Neural cell (in vitro differentiated cells): ENCODE results near the gene MACROD1. TPM values are rescaled to one million over a fixed set of nuclear protein-coding genes. Genes with fewer than 3 reads are reported as not detected.

Experiments used
- H2AFZ ChIP-seq: fragments of 200-600, 300-800 bp; sonication (generic), shearing (Covaris generic); 2 replicates; pipeline ENCODE4 v1.6.0; 2014; ENCODE audit warnings: low read depth, mild to moderate bottlenecking, antibody characterized with exemption, low read length, moderate library complexity
- H3F3A ChIP-seq: fragments of 200-600 bp; shearing (Covaris generic); 2 replicates; pipeline ENCODE4 v1.6.1; 2016; ENCODE audit warnings: mild to moderate bottlenecking, moderate library complexity, mixed read lengths, antibody characterized with exemption, low read length; ENCODE audit not compliant: insufficient read depth, poor library complexity, severe bottlenecking
- H3K27ac ChIP-seq: fragments of 200-600, 300-800 bp; sonication (generic), shearing (Covaris generic); 2 replicates; pipeline ENCODE4 v1.5.1; 2014; ENCODE audit warnings: mild to moderate bottlenecking, low read length, moderate library complexity
- H3K27me3 ChIP-seq: fragments of 300-800, 200-600 bp; sonication (generic), shearing (Covaris generic); 2 replicates; pipeline ENCODE4 v1.6.0; 2014; ENCODE audit warnings: mild to moderate bottlenecking, low read depth, low read length, moderate library complexity; ENCODE audit not compliant: insufficient read depth
- H3K36me3 ChIP-seq: fragments of 300-800, 200-600 bp; sonication (generic), shearing (Covaris generic); 2 replicates; pipeline ENCODE4 v1.5.1; 2014; ENCODE audit warnings: mild to moderate bottlenecking, antibody characterized with exemption, low read length, moderate library complexity; ENCODE audit not compliant: insufficient read depth
- H3K4me2 ChIP-seq: fragments of 300-800, 200-600 bp; sonication (generic), shearing (Covaris generic); 2 replicates; pipeline ENCODE4 v1.6.0; 2014; ENCODE audit warnings: mild to moderate bottlenecking, low read length
- H3K4me3 ChIP-seq: fragments of 300-800, 200-600 bp; sonication (generic), shearing (Covaris generic); 2 replicates; pipeline ENCODE4 v1.5.1; 2014; ENCODE audit warnings: mild to moderate bottlenecking, low read length, moderate library complexity
- H3K79me2 ChIP-seq: fragments of 200-600 bp; shearing (Covaris generic); replicated peaks from 2 replicates; pipeline ENCODE4 v1.6.0; 2014; ENCODE audit warnings: mild to moderate bottlenecking, low read length, moderate library complexity; ENCODE audit not compliant: insufficient read depth
- H3K9ac ChIP-seq: fragments of 300-800, 200-600 bp; sonication (generic), shearing (Covaris generic); 2 replicates; pipeline ENCODE4 v1.6.1; 2016; ENCODE audit warnings: mild to moderate bottlenecking, low read length, mixed read lengths
- H3K9me2 ChIP-seq: fragments of 200-600 bp; shearing (Covaris generic); 2 replicates; pipeline ENCODE4 v1.6.1; 2016; ENCODE audit warnings: mild to moderate bottlenecking, low read length, mixed read lengths; ENCODE audit not compliant: insufficient read depth
- H3K9me3 ChIP-seq: fragments of 200-600, 300-800 bp; sonication (generic), shearing (Covaris generic); 2 replicates; pipeline ENCODE4 v1.6.1; 2016; ENCODE audit warnings: mild to moderate bottlenecking, mixed run types, low read length, moderate library complexity, mixed read lengths
- H4K20me1 ChIP-seq: fragments of 200-600 bp; shearing (Covaris generic); 2 replicates; pipeline ENCODE4 v1.6.1; 2016; ENCODE audit warnings: mild to moderate bottlenecking, mixed run types; ENCODE audit not compliant: insufficient read depth
- EP300 ChIP-seq: fragments of 450-650 bp; conservative IDR thresholded peaks from 2 replicates; pipeline ENCODE4 v1.6.1; 2014; ENCODE audit warnings: antibody characterized with exemption, mild to moderate bottlenecking, moderate library complexity; ENCODE audit not compliant: poor library complexity, severe bottlenecking
- EZH2 ChIP-seq: fragments of 200-600, 300-800 bp; shearing (Covaris generic), sonication (generic); IDR thresholded peaks from 2 replicates; pipeline ENCODE4 v1.6.1; 2014; ENCODE audit warnings: antibody characterized with exemption, low read length, borderline replicate concordance, mild to moderate bottlenecking; ENCODE audit not compliant: insufficient read depth, poor library complexity, severe bottlenecking
- MXI1 ChIP-seq: fragments of 450-650 bp; conservative IDR thresholded peaks from 2 replicates; pipeline ENCODE4 v1.6.1; 2014; ENCODE audit warnings: antibody characterized with exemption, mild to moderate bottlenecking; ENCODE audit not compliant: poor library complexity, severe bottlenecking
- POLR2AphosphoS5 ChIP-seq: IDR thresholded peaks from 2 replicates; pipeline ENCODE4 v1.6.1; 2012
- RAD21 ChIP-seq: fragments of 450-650 bp; conservative IDR thresholded peaks from 2 replicates; pipeline ENCODE4 v1.6.1; 2014; ENCODE audit warnings: antibody characterized with exemption, mild to moderate bottlenecking, moderate library complexity
- SMC3 ChIP-seq: fragments of 450-650 bp; conservative IDR thresholded peaks from 2 replicates; pipeline ENCODE4 v1.6.1; 2014; ENCODE audit warnings: antibody characterized with exemption, mild to moderate bottlenecking, moderate library complexity; ENCODE audit not compliant: poor library complexity
- TAF1 ChIP-seq: IDR thresholded peaks from 2 replicates; pipeline ENCODE4 v1.6.1; 2012; ENCODE audit warnings: low read depth
- polyA plus RNA-seq: library from polyadenylated mRNA; depleted of rRNA; stranded (reverse); fragments of >200 nt; gene quantifications from 2 replicates; pipeline ENCODE4 v1.2.3, GENCODE V29; 2014
- TF ChIP-seq, protein P1 (sequence below): IDR thresholded peaks from 2 replicates; pipeline ENCODE4 v1.6.1; 2012; ENCODE audit warnings: borderline replicate concordance
- TF ChIP-seq, protein P2 (sequence below): fragments of 450-650 bp; IDR thresholded peaks from 2 replicates; pipeline ENCODE4 v1.5.1; 2014; ENCODE audit warnings: antibody characterized with exemption, mild to moderate bottlenecking, moderate library complexity; ENCODE audit not compliant: poor library complexity, severe bottlenecking

Gene MACROD1
- polyA plus RNA-seq, 1 donor from 2014 or later = 30.8 TPM

DNA sequence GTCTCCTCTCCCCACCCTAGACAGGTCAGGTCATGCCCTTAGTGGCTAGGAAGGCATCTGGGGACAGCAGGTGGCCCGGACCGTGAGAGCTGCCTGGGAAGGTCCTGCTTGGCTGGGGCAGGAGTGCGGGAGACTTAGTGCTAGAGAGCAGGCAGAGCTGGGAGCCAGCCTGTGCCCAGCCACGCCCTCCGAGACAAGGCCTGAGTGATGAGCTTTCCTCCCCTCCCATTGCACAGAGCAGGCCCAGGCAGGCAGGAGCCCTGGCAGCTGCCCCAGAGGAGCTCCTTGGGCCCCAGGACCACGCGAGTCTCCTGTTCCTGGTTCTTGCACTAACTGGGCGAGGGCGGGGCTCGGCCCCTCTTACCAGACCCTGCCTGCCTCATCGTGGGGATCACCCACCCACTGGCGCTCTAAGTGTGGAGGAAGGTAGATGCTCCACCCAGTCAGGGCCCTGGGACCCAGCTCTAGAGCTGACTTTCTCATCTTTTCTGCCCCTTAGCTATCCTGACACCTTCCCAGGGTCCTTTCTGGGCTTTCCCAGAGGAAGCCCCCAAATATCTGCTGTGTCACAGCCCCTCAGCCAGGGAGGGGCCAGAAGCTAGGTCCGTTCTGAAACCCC lies 44.9 kb downstream of the MACROD1 start:
- Histone ChIP-seq H4K20me1 (no peaks in the 10 kb centered on the region), H2AFZ (no peak overlapping the region), H3K27ac (no peak overlapping the region), H3F3A (no peaks in the 10 kb centered on the region), H3K9me3 (no peaks in the 10 kb centered on the region), H3K9ac (peak overlapping the region; percentile 25), H3K36me3 (no peaks in the 10 kb centered on the region), H3K79me2 (no peaks in the 10 kb centered on the region), H3K27me3 (no peaks in the 10 kb centered on the region), H3K4me3 (no peak overlapping the region), H3K9me2 (no peaks in the 10 kb centered on the region), H3K4me2 (no peak overlapping the region)
- no peak for TF ChIP-seq SMC3
- no peak for TF ChIP-seq POLR2AphosphoS5
- TF ChIP-seq MXI1 = no peak
- TF ChIP-seq TAF1 = no peak
- no peak for TF ChIP-seq EZH2
- TF ChIP-seq, protein P1, sequence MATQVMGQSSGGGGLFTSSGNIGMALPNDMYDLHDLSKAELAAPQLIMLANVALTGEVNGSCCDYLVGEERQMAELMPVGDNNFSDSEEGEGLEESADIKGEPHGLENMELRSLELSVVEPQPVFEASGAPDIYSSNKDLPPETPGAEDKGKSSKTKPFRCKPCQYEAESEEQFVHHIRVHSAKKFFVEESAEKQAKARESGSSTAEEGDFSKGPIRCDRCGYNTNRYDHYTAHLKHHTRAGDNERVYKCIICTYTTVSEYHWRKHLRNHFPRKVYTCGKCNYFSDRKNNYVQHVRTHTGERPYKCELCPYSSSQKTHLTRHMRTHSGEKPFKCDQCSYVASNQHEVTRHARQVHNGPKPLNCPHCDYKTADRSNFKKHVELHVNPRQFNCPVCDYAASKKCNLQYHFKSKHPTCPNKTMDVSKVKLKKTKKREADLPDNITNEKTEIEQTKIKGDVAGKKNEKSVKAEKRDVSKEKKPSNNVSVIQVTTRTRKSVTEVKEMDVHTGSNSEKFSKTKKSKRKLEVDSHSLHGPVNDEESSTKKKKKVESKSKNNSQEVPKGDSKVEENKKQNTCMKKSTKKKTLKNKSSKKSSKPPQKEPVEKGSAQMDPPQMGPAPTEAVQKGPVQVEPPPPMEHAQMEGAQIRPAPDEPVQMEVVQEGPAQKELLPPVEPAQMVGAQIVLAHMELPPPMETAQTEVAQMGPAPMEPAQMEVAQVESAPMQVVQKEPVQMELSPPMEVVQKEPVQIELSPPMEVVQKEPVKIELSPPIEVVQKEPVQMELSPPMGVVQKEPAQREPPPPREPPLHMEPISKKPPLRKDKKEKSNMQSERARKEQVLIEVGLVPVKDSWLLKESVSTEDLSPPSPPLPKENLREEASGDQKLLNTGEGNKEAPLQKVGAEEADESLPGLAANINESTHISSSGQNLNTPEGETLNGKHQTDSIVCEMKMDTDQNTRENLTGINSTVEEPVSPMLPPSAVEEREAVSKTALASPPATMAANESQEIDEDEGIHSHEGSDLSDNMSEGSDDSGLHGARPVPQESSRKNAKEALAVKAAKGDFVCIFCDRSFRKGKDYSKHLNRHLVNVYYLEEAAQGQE = no peak
- TF ChIP-seq EP300 = no peak
- no peak for TF ChIP-seq RAD21
- TF ChIP-seq, protein P2, sequence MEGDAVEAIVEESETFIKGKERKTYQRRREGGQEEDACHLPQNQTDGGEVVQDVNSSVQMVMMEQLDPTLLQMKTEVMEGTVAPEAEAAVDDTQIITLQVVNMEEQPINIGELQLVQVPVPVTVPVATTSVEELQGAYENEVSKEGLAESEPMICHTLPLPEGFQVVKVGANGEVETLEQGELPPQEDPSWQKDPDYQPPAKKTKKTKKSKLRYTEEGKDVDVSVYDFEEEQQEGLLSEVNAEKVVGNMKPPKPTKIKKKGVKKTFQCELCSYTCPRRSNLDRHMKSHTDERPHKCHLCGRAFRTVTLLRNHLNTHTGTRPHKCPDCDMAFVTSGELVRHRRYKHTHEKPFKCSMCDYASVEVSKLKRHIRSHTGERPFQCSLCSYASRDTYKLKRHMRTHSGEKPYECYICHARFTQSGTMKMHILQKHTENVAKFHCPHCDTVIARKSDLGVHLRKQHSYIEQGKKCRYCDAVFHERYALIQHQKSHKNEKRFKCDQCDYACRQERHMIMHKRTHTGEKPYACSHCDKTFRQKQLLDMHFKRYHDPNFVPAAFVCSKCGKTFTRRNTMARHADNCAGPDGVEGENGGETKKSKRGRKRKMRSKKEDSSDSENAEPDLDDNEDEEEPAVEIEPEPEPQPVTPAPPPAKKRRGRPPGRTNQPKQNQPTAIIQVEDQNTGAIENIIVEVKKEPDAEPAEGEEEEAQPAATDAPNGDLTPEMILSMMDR = no peak

DNA sequence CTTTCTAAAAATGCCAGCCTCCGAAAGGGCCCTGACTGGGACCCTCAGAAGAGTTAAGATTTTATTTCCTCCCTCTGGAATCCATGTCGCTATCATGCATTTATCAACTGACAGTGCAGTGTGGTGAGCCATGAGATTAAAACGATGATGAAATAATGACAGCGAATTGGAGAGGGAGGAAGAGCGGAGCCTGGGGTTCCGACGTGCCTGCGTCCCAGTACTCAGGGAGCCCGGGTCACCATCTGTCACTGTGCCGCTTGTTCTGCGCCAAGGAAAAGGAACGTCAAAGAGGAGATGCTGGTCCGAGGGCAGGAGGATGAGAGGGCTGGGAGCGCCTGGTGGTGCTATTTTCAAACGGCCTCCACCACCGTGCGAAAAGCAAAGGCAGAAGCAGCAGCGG lies 46.2 kb downstream of the MACROD1 start:
- Histone ChIP-seq H3K9me2 (no peaks in the 10 kb centered on the region), H3K79me2 (no peaks in the 10 kb centered on the region), H3K27me3 (no peaks in the 10 kb centered on the region), H2AFZ (no peak overlapping the region), H3K4me2 (no peak overlapping the region), H3K9me3 (no peaks in the 10 kb centered on the region), H3K4me3 (peak overlapping the region; percentile 14), H3K36me3 (no peaks in the 10 kb centered on the region), H4K20me1 (no peaks in the 10 kb centered on the region), H3F3A (no peaks in the 10 kb centered on the region), H3K27ac (peak overlapping the region; percentile 69), H3K9ac (peak overlapping the region; percentile 28)
- TF ChIP-seq EP300 (no peak), TAF1 (no peak), RAD21 (no peak)
- TF ChIP-seq, protein P1 = no peak
- TF ChIP-seq, protein P2 = no peak
